Stimulated activated CD4-positive, alpha-beta T cell treated with anti-CD3 and anti-CD28 coated beads, Interleukin-1b, Interleukin-23, amount 100 ng/mL, for 24 hours (primary cell): ENCODE results near the gene RCC1.
"Not testable (repeated sequence)": the region's sequence is repeated elsewhere in the genome, so short reads cannot be mapped to it uniquely, and the experiment has no call there.

Experiments
- DNase-seq, 4 experiments: peaks; one replicate each; pipeline ENCODE4 v3.0.0-alpha.2; 2020; ENCODE audit warnings: low read depth in 4 of 4, low spot score in 1 of 4

RCC1 gene

GRCh38 chr1:28505406-28506187 is at the start of gene RCC1:
Gene RCC1, plus strand, starts transcription at chr1:28506043. Its CDS starts 23,824 bp downstream, at chr1:28529867.
- DNase-seq, result peak; percentile 72 to 93 (median 84)

GRCh38 chr1:28456078-28456477 is 49.8 kb upstream of the RCC1 start:
- DNase-seq, result no peak

- no peak for DNase-seq
Observed at GRCh38 chr1:28457678-28458077, 48.2 kb upstream of the RCC1 start.

- no peak for DNase-seq
Observed at GRCh38 chr1:28458237-28459228, 47.3 kb upstream of the RCC1 start.

- no peak for DNase-seq
Observed at GRCh38 chr1:28466226-28466778, 39.5 kb upstream of the RCC1 start.

GRCh38 chr1:28470146-28470545 is 35.7 kb upstream of the RCC1 start:
- no peak for DNase-seq

GRCh38 chr1:28479497-28479896 is 26.3 kb upstream of the RCC1 start:
- DNase-seq, result not testable (repeated sequence)

GRCh38 chr1:28480308-28480707 is 25.5 kb upstream of the RCC1 start:
- no peak for DNase-seq

- DNase-seq, result no peak
Observed at GRCh38 chr1:28482138-28482537, 23.7 kb upstream of the RCC1 start.

GRCh38 chr1:28482702-28483101 is 23.1 kb upstream of the RCC1 start:
- no peak for DNase-seq

GRCh38 chr1:28494737-28495136 is 11.1 kb upstream of the RCC1 start:
- no peak for DNase-seq

- DNase-seq, result no peak
Observed at GRCh38 chr1:28499553-28499952, 6.3 kb upstream of the RCC1 start.

- DNase-seq, result no peak
Observed at GRCh38 chr1:28501925-28502324, 3.9 kb upstream of the RCC1 start.

- no peak for DNase-seq
Observed at GRCh38 chr1:28503117-28503516, 2.7 kb upstream of the RCC1 start.

GRCh38 chr1:28506907-28507246 is 1.0 kb downstream of the RCC1 start:
- no peak for DNase-seq

- peak in 1 of 4 experiments; percentile 29 for DNase-seq
Observed at GRCh38 chr1:28507247-28507645, 1.4 kb downstream of the RCC1 start.

GRCh38 chr1:28507646-28508434 is 2.0 kb downstream of the RCC1 start:
- peak in 1 of 4 experiments; percentile 17 for DNase-seq

- peak in 1 of 4 experiments; percentile 11 for DNase-seq
Observed at GRCh38 chr1:28508435-28508754, 2.6 kb downstream of the RCC1 start.

GRCh38 chr1:28509705-28510272 is 3.9 kb downstream of the RCC1 start:
- DNase-seq, result peak in 1 of 4 experiments; percentile 26

- DNase-seq, result peak in 1 of 4 experiments; percentile 33
Observed at GRCh38 chr1:28510273-28510969, 4.6 kb downstream of the RCC1 start.
